Nephron progenitor cell (in vitro differentiated cells): ENCODE results near the gene UBFD1.
"Not testable (repeated sequence)": the region's sequence is repeated elsewhere in the genome, so short reads cannot be mapped to it uniquely, and the experiment has no call there.

Experiments
- DNase-seq: peaks from one replicate; pipeline ENCODE4 v3.0.0; 2021
- H3K27ac Mint-ChIP-seq: 2 replicates; pipeline ENCODE4 v1.8.0; 2021; ENCODE audit warnings: mild to moderate bottlenecking, moderate library complexity, mixed read lengths
- H3K27me3 Mint-ChIP-seq: 2 replicates; pipeline ENCODE4 v1.8.0; 2021; ENCODE audit warnings: mild to moderate bottlenecking, low read depth, mixed read lengths; ENCODE audit not compliant: poor library complexity
- H3K36me3 Mint-ChIP-seq: 2 replicates; pipeline ENCODE4 v1.8.0; 2021; ENCODE audit warnings: low read depth, mixed read lengths
- H3K4me1 Mint-ChIP-seq: 2 replicates; pipeline ENCODE4 v1.8.0; 2021; ENCODE audit warnings: mixed read lengths
- H3K4me3 Mint-ChIP-seq: 2 replicates; pipeline ENCODE4 v1.8.0; 2021; ENCODE audit warnings: mild to moderate bottlenecking, moderate library complexity, mixed read lengths
- H3K9me3 Mint-ChIP-seq: 2 replicates; pipeline ENCODE4 v1.8.0; 2021; ENCODE audit warnings: mild to moderate bottlenecking, moderate library complexity, mixed read lengths
- CTCF ChIP-seq: fragments of 200-600 bp; sonication (generic); IDR thresholded peaks from 2 replicates; pipeline ENCODE4 v1.5.0; 2021; ENCODE audit warnings: antibody characterized with exemption

UBFD1 gene

GRCh38 chr16:23534868-23535860 lies 22.4 kb upstream of the UBFD1 start:
- no peak overlapping the region for H3K4me3 Mint-ChIP-seq
- no peaks in the 10 kb centered on the region for H3K27me3 Mint-ChIP-seq
- no peak for TF ChIP-seq CTCF
- no peaks in the 10 kb centered on the region for H3K4me1 Mint-ChIP-seq
- no peaks in the 10 kb centered on the region for H3K9me3 Mint-ChIP-seq
- H3K36me3 Mint-ChIP-seq = peaks cover 14% of the 10 kb centered on the region
- no peak overlapping the region for H3K27ac Mint-ChIP-seq
- no peak for DNase-seq

DNA sequence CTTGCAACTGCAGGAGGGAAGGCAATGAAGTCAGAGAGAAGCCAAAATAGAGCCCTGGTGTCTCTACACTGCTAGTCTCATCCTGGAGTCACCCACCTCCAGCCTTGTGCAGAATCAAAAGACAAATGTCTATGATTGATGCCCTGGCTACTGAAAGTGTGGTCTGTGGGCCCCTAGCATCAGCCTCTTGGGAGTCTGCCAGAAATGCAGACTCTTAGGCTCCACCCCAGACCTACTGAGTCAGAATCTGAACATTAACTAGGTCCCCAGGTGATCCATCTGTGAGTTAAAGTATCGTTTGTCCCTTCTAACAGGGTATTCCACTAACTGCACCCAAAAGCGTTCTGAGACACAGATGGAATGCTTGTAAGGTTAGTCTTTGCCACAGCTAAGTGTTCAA lies 21.6 kb upstream of the UBFD1 start:
- Mint-ChIP-seq H3K27ac (no peak overlapping the region), H3K4me1 (no peaks in the 10 kb centered on the region), H3K4me3 (no peak overlapping the region), H3K27me3 (no peaks in the 10 kb centered on the region), H3K9me3 (no peaks in the 10 kb centered on the region), H3K36me3 (peaks cover 15% of the 10 kb centered on the region)
- TF ChIP-seq CTCF = no peak
- no peak for DNase-seq

GRCh38 chr16:23537390-23537789 lies 20.1 kb upstream of the UBFD1 start:
- no peak overlapping the region for H3K4me3 Mint-ChIP-seq
- no peak for DNase-seq
- no peaks in the 10 kb centered on the region for H3K27me3 Mint-ChIP-seq
- no peak for TF ChIP-seq CTCF
- H3K4me1 Mint-ChIP-seq = no peaks in the 10 kb centered on the region
- H3K27ac Mint-ChIP-seq = no peak overlapping the region
- H3K9me3 Mint-ChIP-seq = no peaks in the 10 kb centered on the region
- H3K36me3 Mint-ChIP-seq = peaks cover 22% of the 10 kb centered on the region

- no peak overlapping the region for H3K27ac Mint-ChIP-seq
- H3K36me3 Mint-ChIP-seq = peaks cover 22% of the 10 kb centered on the region
These were observed 18.6 kb upstream of the UBFD1 start for GRCh38 chr16:23538919-23539278.

DNA sequence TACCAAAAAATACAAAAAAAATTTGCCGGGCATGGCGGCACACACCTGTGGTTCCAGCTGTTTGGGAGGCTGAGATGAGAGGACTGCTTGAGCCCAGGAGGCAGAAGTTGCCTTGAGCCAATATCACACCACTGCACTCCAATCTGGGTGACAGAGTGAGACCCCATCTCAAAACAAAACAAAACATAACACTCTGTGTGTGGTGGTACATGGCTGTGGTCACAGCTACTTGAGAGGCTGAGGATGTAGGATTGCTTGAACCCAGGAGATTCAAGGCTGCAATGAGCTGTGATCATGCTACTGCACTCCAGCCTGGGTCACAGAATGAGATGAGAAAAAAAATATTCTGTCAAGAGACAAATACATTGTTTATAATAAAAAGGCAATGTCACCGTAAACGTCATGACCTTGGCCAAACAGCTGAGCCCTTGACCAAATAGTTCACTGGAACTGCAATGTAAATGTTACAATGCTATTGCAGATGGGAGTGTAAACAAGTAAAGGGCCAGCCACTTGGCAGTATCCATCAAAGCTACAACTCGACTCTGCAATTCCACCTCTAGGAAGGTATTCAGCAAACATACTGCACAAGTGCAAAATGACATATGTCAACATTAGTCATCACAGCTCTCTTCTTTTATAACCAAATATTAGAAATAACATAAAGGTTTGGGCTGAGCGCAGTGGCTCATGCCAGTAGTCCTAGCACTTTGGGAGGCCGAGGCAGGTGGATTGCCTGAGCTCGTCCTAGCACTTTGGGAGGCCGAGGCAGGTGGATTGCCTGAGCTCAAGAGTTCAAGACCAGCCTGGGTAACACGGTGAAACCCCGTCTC lies 17.3 kb upstream of the UBFD1 start:
- DNase-seq = no peak
- Mint-ChIP-seq H3K27me3 (no peaks in the 10 kb centered on the region), H3K4me1 (no peaks in the 10 kb centered on the region), H3K9me3 (no peaks in the 10 kb centered on the region), H3K36me3 (peaks cover 22% of the 10 kb centered on the region), H3K27ac (no peak overlapping the region), H3K4me3 (no peak overlapping the region)
- TF ChIP-seq CTCF = no peak

More at GRCh38 chr16:23538919-23539278, 18.6 kb upstream of the UBFD1 start:
- TF ChIP-seq CTCF = no peak
- no peak for DNase-seq
- no peak overlapping the region for H3K4me3 Mint-ChIP-seq
- H3K4me1 Mint-ChIP-seq = no peaks in the 10 kb centered on the region
- no peaks in the 10 kb centered on the region for H3K9me3 Mint-ChIP-seq
- H3K27me3 Mint-ChIP-seq = no peaks in the 10 kb centered on the region

DNA sequence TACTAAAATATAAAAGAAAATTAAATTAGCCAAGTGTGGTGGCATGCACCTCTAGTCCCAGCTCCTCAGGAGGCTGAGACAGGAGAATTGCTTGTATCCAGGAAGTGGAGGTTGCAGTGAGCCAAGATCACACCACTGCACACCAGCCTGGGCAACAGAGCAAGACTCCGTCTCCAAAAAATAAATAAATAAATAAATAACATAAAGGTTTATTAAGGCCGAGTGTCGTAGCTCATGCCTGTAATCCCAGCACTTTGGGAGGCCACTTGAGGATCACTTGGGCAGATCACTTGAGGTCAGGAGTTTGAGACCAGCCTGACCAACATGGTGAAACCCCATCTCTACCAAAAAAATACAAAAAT lies 16.7 kb upstream of the UBFD1 start:
- not testable (repeated sequence) for H3K4me3 Mint-ChIP-seq, DNase-seq, H3K4me1 Mint-ChIP-seq, H3K27ac Mint-ChIP-seq, H3K9me3 Mint-ChIP-seq, H3K27me3 Mint-ChIP-seq
- H3K36me3 Mint-ChIP-seq = peaks cover 22% of the 10 kb centered on the region
